ENCODE results near the gene FAM186B. TPM values are rescaled to one million over a fixed set of nuclear protein-coding genes. Genes with fewer than 3 reads are reported as not detected.

Gene FAM186B
- total and polyA plus RNA-seq, 3 donors from 2014 or later = 54.9 to 178 (median 68.6) TPM

DNA sequence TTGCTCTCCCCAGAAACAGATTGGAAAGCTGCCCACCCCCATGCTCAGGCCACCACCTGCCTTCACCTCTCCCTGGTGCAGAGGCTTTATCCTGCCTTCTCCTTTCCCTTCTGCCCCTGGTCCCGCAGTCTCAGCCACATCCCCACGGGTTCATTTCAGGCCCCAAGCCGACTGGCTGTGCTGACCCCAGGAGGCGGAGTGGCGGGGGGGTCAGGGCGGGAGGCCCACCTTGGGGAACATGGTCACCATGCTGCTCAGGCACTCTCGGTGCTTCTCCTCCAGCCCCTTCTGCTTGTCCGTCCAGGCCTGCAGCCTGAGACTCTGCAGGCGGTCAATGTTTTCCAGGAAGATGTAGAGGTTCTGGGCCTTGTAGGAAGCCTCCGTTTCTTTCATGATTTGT lies 6.9 kb downstream of the FAM186B start:
- Histone ChIP-seq H3K27me3 (no peaks in the 10 kb centered on the region), H3K9me3 (no peaks in the 10 kb centered on the region), H3K4me3 (no peak overlapping the region), H3K36me3 (ENCODE audit: low read depth, missing control alignments) (no peaks in the 10 kb centered on the region), H3K4me1 (no peaks in the 10 kb centered on the region), H3K27ac (no peak overlapping the region)
- intact Hi-C loops (cut with DNase I; ENCODE audit: low total_unique reads) = no loop called here
- no peak for DNase-seq
- TF ChIP-seq POLR2A (IDR thresholded peaks at IDR 0.05) = no peak
- TF ChIP-seq, protein P1, sequence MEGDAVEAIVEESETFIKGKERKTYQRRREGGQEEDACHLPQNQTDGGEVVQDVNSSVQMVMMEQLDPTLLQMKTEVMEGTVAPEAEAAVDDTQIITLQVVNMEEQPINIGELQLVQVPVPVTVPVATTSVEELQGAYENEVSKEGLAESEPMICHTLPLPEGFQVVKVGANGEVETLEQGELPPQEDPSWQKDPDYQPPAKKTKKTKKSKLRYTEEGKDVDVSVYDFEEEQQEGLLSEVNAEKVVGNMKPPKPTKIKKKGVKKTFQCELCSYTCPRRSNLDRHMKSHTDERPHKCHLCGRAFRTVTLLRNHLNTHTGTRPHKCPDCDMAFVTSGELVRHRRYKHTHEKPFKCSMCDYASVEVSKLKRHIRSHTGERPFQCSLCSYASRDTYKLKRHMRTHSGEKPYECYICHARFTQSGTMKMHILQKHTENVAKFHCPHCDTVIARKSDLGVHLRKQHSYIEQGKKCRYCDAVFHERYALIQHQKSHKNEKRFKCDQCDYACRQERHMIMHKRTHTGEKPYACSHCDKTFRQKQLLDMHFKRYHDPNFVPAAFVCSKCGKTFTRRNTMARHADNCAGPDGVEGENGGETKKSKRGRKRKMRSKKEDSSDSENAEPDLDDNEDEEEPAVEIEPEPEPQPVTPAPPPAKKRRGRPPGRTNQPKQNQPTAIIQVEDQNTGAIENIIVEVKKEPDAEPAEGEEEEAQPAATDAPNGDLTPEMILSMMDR (IDR thresholded peaks at IDR 0.05) = no peak
- WGBS, 2 donors = 71 to 89% methylated on average over 8 to 10 of the region's 10 CpGs

DNA sequence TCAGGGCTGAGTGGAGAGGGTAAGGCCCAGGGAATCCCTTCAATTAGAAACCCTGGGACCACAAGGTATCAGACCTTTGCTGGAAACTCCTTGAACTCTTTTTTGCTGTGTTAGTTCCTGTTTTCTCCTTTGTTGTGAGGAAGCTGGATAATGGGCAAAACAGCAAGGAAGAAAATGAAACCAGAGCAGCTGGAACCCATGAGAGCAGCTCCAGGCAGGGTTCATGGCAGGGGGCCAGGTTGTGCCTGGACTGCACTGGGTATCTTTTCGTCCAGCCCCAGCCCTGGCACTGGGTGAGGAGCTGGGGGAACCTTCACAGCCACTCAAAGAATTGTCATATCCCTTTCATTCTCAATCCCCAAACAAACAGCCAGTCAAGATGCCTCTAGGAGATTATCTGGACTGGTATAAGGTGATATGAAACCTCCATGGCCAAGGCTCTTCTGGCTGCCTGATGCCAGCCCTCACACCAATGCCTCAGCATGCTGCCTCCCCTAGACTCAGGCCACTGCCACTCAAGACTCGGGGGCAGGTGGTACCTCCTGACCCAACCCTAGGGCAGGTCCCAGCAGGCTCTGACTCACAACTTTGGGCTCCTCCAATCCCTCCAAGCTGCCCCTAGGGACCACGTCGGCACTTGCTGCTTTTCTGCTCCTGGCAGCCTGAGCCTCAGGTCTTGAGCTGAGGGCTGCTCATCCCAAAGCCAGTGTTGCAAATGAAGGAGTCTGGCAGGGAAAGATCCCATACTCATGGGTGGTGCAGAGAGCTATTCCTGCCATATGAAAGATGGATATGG lies 16.5 kb downstream of the FAM186B start:
- H3K9me3 ChIP-seq = no peaks in the 10 kb centered on the region
- DNase-seq = peak; percentile 10
- intact Hi-C loops (cut with DNase I; ENCODE audit: low total_unique reads) = no loop called here
- H3K4me1 ChIP-seq = peaks cover 6% of the 10 kb centered on the region
- H3K27me3 ChIP-seq = no peaks in the 10 kb centered on the region
- no peaks in the 10 kb centered on the region for H3K36me3 ChIP-seq (ENCODE audit: low read depth, missing control alignments)
- TF ChIP-seq, protein P1 (IDR thresholded peaks at IDR 0.05) = no peak
- TF ChIP-seq POLR2A (IDR thresholded peaks at IDR 0.05) = no peak
- WGBS, 2 donors = 87 to 95% methylated on average over 3 to 4 of the region's 4 CpGs
- H3K27ac ChIP-seq = no peak overlapping the region
- no peak overlapping the region for H3K4me3 ChIP-seq

DNA sequence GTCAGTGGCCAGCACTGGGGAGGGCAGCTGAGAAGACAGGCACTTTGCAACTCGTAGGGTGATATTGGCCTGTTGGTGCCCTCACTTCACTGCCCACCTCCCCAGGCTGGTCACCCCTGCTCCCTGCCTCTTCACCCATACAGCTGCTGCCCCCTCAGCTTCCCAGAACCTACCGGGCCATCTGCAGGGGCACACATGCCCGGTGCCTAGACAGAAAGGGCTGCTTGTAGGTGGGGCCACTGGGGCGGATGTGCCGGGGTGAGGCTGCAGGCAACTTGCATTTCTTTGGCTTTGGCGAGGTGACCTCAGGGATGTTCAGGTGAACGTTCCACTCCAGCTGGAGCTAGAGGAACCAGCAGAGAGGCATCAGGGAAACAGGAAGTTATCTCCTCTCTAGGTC lies 17.2 kb downstream of the FAM186B start:
- 92% methylated on average over 7 of the region's 7 CpGs for WGBS, 2 donors
- DNase-seq = peak; percentile 4
- Histone ChIP-seq H3K27me3 (no peaks in the 10 kb centered on the region), H3K4me1 (peaks cover 11% of the 10 kb centered on the region), H3K9me3 (no peaks in the 10 kb centered on the region), H3K27ac (no peak overlapping the region), H3K4me3 (no peak overlapping the region), H3K36me3 (ENCODE audit: low read depth, missing control alignments) (no peaks in the 10 kb centered on the region)
- no peak for TF ChIP-seq POLR2A (IDR thresholded peaks at IDR 0.05)
- TF ChIP-seq, protein P1 (IDR thresholded peaks at IDR 0.05) = no peak
- intact Hi-C loops (cut with DNase I; ENCODE audit: low total_unique reads) = no loop called here

DNA sequence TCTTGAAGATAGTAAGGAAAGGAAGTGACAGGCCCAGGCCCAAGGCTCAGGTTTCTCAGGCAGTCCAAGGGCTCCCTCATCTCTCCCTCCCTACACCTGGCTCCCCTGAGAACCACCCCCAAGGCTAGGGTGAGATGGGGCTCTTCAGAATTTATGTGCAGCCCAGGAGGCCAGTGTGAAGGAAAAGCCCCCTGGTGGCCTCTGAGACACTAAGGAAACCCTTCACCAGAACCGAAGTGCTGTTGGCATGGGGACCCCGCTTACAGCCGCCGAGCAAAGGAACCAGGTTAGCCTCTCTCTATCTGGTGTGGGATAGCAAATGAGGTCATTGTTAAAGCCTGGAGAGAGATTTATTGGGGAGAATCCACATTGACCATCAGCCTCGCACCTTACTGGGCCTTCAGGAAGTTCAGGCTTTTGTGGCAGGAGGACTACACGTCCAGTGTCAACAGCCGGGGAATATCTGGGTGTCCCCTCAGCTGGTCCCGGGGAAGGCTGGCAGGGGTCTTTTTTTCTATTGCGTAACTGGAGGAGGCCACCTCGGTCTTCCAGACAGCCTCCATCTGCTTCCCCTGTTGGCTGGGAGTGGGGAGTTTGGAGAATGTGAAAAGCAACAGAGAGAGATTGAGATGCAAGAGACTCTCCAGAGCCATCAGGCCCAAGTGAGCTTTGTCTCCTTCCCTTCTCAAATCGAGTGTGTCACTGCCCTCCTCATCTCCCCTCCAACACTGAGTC lies 18.1 kb downstream of the FAM186B start:
- Histone ChIP-seq H3K4me3 (no peak overlapping the region), H3K27ac (no peak overlapping the region), H3K27me3 (no peaks in the 10 kb centered on the region), H3K4me1 (peaks cover 13% of the 10 kb centered on the region), H3K9me3 (no peaks in the 10 kb centered on the region), H3K36me3 (ENCODE audit: low read depth, missing control alignments) (no peaks in the 10 kb centered on the region)
- 91 to 100% methylated on average over 3 to 11 of the region's 11 CpGs for WGBS, 2 donors
- DNase-seq = peak; percentile 2
- intact Hi-C loops (cut with DNase I; ENCODE audit: low total_unique reads) = no loop called here
- TF ChIP-seq, protein P1 (IDR thresholded peaks at IDR 0.05) = no peak
- TF ChIP-seq POLR2A (IDR thresholded peaks at IDR 0.05) = no peak
